Loucy (cell line): ENCODE measurements around the gene OGFOD3.
"Not testable (repeated sequence)": the region's sequence is repeated elsewhere in the genome, so short reads cannot be mapped to it uniquely, and the experiment has no call there.

Experiments used
- H2AFZ ChIP-seq: fragments of 200-600 bp; sonication (generic); 2 replicates; pipeline ENCODE4 v1.6.0; 2016; ENCODE audit warnings: antibody characterized with exemption, mild to moderate bottlenecking, low read length, moderate library complexity
- H3F3A ChIP-seq: fragments of 200-600 bp; 2 replicates; pipeline ENCODE4 v1.6.0; 2016; ENCODE audit warnings: antibody characterized with exemption, low read depth, mild to moderate bottlenecking
- H3K27me3 ChIP-seq: fragments of 200-600 bp; sonication (generic); 2 replicates; pipeline ENCODE4 v1.6.1; 2014; ENCODE audit warnings: low read length, mild to moderate bottlenecking; ENCODE audit not compliant: insufficient read depth, poor library complexity, severe bottlenecking
- H3K36me3 ChIP-seq: fragments of 200-600 bp; sonication (generic); 2 replicates; pipeline ENCODE4 v1.6.1; 2016; ENCODE audit warnings: low read length; ENCODE audit not compliant: insufficient read depth
- H3K4me1 ChIP-seq: fragments of 200-600 bp; sonication (generic); 2 replicates; pipeline ENCODE4 v1.5.1; 2014; ENCODE audit warnings: low read length, mild to moderate bottlenecking; ENCODE audit not compliant: insufficient read depth, poor library complexity, severe bottlenecking
- H3K4me2 ChIP-seq: fragments of 200-600 bp; sonication (generic); 2 replicates; pipeline ENCODE4 v1.6.0; 2014; ENCODE audit warnings: antibody characterized with exemption, low read length, low read depth, mild to moderate bottlenecking; ENCODE audit not compliant: poor library complexity, severe bottlenecking
- H3K4me3 ChIP-seq: fragments of 200-600 bp; sonication (generic); 2 replicates; pipeline ENCODE4 v1.5.1; 2014; ENCODE audit warnings: low read length, mild to moderate bottlenecking, mixed read lengths; ENCODE audit not compliant: poor library complexity, severe bottlenecking
- H3K79me2 ChIP-seq: fragments of 200-600 bp; sonication (generic); 2 replicates; pipeline ENCODE4 v1.6.1; 2014; ENCODE audit warnings: low read length; ENCODE audit not compliant: insufficient read depth
- H3K9ac ChIP-seq: fragments of 200-600 bp; sonication (generic); 2 replicates; pipeline ENCODE4 v1.6.0; 2014; ENCODE audit warnings: mild to moderate bottlenecking, low read depth, low read length, moderate library complexity; ENCODE audit not compliant: poor library complexity, severe bottlenecking
- H3K9me2 ChIP-seq: fragments of 200-600 bp; sonication (generic); replicated peaks from 2 replicates; pipeline ENCODE4 v1.6.1; 2016; ENCODE audit warnings: low read depth, low read length, mixed read lengths
- H3K9me3 ChIP-seq: fragments of 200-600 bp; sonication (generic); 2 replicates; pipeline ENCODE4 v1.6.1; 2014; ENCODE audit warnings: mild to moderate bottlenecking, antibody characterized with exemption, low read length, low read depth; ENCODE audit not compliant: insufficient read depth
- H4K20me1 ChIP-seq: fragments of 200-600 bp; sonication (generic); 2 replicates; pipeline ENCODE4 v1.6.0; 2014; ENCODE audit warnings: antibody characterized with exemption, low read length, mild to moderate bottlenecking; ENCODE audit not compliant: insufficient read depth, poor library complexity, severe bottlenecking
- EZH2phosphoT487 ChIP-seq: fragments of 200-600 bp; IDR thresholded peaks from 2 replicates; pipeline ENCODE4 v1.6.1; 2018; ENCODE audit warnings: antibody characterized with exemption, mild to moderate bottlenecking, moderate library complexity, borderline replicate concordance
- TF ChIP-seq, protein P1 (sequence below): fragments of 200-600 bp; sonication (generic); conservative IDR thresholded peaks from 2 replicates; pipeline ENCODE4 v1.5.1; 2014; ENCODE audit warnings: mild to moderate bottlenecking, antibody characterized with exemption, low read length

OGFOD3 gene

DNA sequence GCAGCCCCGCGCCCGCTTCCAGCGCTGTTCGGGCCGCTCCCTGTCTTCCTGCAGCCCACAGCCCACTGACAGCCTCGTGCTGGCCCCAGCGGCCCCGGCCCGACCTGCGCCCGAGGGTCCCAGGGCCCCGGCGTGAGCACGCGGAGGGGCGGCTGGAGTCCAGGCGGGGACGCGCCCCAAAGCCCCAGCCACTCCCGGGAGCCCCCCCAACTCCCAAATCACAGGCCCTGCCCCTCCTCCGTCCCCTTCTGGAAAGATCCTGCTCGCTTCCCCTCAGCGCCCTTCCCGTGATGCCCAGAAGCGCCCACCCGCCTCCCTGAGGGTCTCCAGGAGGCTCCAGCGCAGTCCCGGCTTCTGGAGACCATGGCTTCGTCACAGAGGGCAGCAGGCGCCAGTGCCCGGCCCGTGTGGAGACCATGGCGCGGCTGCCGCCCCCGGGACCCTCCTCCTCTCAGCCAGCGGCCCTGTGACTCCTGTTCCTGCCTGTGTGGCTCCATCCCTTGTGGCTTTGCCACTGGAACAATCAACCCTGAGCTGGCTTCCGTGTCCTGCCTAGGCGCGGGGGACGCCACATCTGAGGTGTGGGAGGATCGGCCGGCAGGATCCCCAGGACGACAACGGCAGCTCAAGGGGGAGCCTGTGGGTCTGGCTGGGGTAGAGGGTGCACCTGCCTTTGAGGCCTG is 42.9 kb downstream of the OGFOD3 start:
- Histone ChIP-seq H3K4me3 (no peak overlapping the region), H3K4me2 (no peak overlapping the region), H3F3A (no peaks in the 10 kb centered on the region), H3K27me3 (no peaks in the 10 kb centered on the region), H3K9me3 (no peaks in the 10 kb centered on the region), H3K4me1 (no peaks in the 10 kb centered on the region), H3K9me2 (no peaks in the 10 kb centered on the region), H2AFZ (no peak overlapping the region), H3K36me3 (no peaks in the 10 kb centered on the region), H3K79me2 (no peaks in the 10 kb centered on the region), H4K20me1 (no peaks in the 10 kb centered on the region), H3K9ac (no peak overlapping the region)
- TF ChIP-seq, protein P1, sequence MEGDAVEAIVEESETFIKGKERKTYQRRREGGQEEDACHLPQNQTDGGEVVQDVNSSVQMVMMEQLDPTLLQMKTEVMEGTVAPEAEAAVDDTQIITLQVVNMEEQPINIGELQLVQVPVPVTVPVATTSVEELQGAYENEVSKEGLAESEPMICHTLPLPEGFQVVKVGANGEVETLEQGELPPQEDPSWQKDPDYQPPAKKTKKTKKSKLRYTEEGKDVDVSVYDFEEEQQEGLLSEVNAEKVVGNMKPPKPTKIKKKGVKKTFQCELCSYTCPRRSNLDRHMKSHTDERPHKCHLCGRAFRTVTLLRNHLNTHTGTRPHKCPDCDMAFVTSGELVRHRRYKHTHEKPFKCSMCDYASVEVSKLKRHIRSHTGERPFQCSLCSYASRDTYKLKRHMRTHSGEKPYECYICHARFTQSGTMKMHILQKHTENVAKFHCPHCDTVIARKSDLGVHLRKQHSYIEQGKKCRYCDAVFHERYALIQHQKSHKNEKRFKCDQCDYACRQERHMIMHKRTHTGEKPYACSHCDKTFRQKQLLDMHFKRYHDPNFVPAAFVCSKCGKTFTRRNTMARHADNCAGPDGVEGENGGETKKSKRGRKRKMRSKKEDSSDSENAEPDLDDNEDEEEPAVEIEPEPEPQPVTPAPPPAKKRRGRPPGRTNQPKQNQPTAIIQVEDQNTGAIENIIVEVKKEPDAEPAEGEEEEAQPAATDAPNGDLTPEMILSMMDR: no peak

DNA sequence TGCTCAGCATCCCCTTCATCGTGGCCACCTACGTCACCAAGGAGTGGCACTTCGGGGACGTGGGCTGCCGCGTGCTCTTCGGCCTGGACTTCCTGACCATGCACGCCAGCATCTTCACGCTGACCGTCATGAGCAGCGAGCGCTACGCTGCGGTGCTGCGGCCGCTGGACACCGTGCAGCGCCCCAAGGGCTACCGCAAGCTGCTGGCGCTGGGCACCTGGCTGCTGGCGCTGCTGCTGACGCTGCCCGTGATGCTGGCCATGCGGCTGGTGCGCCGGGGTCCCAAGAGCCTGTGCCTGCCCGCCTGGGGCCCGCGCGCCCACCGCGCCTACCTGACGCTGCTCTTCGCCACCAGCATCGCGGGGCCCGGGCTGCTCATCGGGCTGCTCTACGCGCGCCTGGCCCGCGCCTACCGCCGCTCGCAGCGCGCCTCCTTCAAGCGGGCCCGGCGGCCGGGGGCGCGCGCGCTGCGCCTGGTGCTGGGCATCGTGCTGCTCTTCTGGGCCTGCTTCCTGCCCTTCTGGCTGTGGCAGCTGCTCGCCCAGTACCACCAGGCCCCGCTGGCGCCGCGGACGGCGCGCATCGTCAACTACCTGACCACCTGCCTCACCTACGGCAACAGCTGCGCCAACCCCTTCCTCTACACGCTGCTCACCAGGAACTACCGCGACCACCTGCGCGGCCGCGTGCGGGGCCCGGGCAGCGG is 43.6 kb downstream of the OGFOD3 start:
- H4K20me1 ChIP-seq: no peaks in the 10 kb centered on the region
- H3K27me3 ChIP-seq: no peaks in the 10 kb centered on the region
- H3F3A ChIP-seq: peaks cover under 1% of the 10 kb centered on the region
- H3K4me2 ChIP-seq: no peak overlapping the region
- TF ChIP-seq, protein P1: no peak
- TF ChIP-seq EZH2phosphoT487: no peak
- no peaks in the 10 kb centered on the region for H3K9me2 ChIP-seq
- no peaks in the 10 kb centered on the region for H3K9me3 ChIP-seq
- no peaks in the 10 kb centered on the region for H3K4me1 ChIP-seq
- H3K4me3 ChIP-seq: no peak overlapping the region
- no peaks in the 10 kb centered on the region for H3K36me3 ChIP-seq
- no peaks in the 10 kb centered on the region for H3K79me2 ChIP-seq
- no peak overlapping the region for H3K9ac ChIP-seq
- no peak overlapping the region for H2AFZ ChIP-seq

DNA sequence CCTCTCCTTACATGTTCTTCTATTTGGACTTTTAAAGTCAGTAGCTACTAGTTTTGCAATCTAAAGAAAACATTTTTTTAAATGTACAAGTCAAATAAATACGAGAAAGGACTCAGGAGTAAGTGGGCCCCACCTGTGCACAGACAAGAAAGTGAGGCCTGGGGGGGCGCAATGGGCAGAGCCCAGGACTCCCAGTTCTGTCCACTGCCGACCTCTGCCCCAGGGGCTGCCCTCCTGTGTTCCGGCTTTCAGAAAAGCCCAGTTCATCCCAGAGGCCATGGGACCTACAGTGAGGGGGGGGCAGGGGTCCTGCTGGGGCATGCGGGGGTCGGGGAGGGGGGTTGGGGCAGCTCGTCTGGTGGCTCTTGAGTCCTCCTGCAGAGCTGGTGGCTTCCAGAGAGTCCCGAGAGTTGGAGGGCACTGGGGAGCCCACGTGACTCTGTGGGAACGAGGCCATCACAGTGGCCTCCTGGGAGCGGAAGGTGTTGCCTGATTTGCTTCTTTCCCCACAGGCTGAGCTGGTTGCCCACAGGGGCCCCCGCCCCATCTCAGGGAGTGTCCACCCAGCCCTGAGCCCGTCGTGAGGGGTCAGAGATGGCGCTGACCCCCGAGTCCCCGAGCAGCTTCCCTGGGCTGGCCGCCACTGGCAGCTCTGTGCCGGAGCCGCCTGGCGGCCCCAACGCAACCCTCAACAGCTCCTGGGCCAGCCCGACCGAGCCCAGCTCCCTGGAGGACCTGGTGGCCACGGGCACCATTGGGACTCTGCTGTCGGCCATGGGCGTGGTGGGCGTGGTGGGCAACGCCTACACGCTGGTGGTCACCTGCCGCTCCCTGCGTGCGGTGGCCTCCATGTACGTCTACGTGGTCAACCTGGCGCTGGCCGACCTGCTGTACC is 44.4 kb downstream of the OGFOD3 start:
- TF ChIP-seq EZH2phosphoT487: no peak
- TF ChIP-seq, protein P1: no peak
- Histone ChIP-seq H3K9me3 (no peaks in the 10 kb centered on the region), H4K20me1 (no peaks in the 10 kb centered on the region), H3K9ac (no peak overlapping the region), H3K4me1 (peaks cover 8% of the 10 kb centered on the region), H3K79me2 (no peaks in the 10 kb centered on the region), H3F3A (peaks cover 8% of the 10 kb centered on the region), H3K4me3 (no peak overlapping the region), H2AFZ (no peak overlapping the region), H3K27me3 (no peaks in the 10 kb centered on the region), H3K9me2 (no peaks in the 10 kb centered on the region), H3K36me3 (no peaks in the 10 kb centered on the region), H3K4me2 (no peak overlapping the region)

DNA sequence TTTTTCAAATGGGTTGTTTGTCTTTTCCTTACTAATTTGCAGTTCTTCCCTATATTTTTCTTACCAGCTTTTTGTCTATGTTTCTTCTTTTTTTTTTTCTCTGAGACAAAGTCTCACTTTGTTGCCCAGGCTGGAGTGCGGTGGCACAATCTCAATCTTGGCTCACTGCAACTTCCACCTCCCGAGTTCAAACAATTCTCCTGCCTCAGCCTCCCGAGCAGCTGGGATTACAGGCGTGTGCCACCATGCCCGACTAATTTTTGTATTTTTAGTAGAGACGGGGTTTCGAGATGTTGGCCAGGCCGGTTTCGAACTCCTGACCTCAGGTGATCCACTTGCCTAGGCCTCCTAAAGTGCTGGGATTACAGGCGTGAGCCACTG is 45.3 kb downstream of the OGFOD3 start:
- not testable (repeated sequence) for H2AFZ ChIP-seq, H3K36me3 ChIP-seq, H3K4me2 ChIP-seq, H3K79me2 ChIP-seq, H3K4me3 ChIP-seq, H3K9me2 ChIP-seq, H4K20me1 ChIP-seq, H3K9me3 ChIP-seq, H3K9ac ChIP-seq, H3K27me3 ChIP-seq
- H3K4me1 ChIP-seq: peaks cover 13% of the 10 kb centered on the region
- H3F3A ChIP-seq: peaks cover 12% of the 10 kb centered on the region
